ENCODE results near the gene URAD. TPM values are rescaled to one million over a fixed set of nuclear protein-coding genes. Genes with fewer than 3 reads are reported as not detected.

The URAD gene
- total RNA-seq, 1 experiment from 2014 or later = not detected

DNA sequence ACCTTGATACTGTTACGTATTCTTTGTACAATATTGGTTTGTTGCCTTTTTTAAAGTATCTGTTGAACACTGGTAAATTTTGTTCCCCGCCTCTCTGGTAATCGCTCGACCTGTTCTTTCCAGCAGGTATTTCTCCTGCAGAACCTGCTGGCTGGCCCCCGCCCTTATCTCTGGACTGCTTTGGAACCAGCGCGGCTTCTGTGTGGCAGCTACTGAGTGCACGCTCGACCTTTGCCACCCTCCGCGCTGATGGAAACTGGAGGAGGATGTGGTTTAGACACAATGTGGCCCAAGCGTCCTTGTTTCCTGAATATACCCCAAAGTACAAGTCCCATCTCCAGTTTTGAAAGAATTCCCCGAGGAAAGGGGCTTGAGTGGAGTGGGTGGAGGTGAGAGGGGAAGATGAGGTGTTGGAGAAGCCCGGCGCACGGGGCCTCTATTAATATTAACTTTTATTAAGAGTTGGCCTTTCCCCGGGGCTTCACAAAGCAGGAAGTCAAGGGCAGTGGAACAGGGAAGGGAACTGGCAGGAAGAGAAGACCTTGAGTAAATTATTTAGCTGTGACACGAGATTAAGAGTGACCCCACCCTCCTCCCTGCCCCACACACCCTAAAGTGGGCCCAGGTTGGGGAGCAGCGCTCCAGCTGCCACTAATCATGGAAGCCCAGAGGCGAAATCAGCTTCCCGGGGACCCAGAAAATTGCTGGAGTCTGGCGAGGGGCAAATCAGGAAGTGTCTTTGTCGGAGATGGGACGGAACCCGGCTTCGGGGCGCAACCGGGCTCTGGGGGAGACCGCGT is 35.4 kb downstream of the URAD start:
- no peak for TF ChIP-seq EZH2phosphoT487 (IDR thresholded peaks at IDR 0.05; ENCODE audit: borderline replicate concordance, low read length)
- TF ChIP-seq, protein P1, sequence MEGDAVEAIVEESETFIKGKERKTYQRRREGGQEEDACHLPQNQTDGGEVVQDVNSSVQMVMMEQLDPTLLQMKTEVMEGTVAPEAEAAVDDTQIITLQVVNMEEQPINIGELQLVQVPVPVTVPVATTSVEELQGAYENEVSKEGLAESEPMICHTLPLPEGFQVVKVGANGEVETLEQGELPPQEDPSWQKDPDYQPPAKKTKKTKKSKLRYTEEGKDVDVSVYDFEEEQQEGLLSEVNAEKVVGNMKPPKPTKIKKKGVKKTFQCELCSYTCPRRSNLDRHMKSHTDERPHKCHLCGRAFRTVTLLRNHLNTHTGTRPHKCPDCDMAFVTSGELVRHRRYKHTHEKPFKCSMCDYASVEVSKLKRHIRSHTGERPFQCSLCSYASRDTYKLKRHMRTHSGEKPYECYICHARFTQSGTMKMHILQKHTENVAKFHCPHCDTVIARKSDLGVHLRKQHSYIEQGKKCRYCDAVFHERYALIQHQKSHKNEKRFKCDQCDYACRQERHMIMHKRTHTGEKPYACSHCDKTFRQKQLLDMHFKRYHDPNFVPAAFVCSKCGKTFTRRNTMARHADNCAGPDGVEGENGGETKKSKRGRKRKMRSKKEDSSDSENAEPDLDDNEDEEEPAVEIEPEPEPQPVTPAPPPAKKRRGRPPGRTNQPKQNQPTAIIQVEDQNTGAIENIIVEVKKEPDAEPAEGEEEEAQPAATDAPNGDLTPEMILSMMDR (conservative IDR thresholded peaks at IDR 0.05; ENCODE audit: low read depth, low read length) = no peak
- TF ChIP-seq EZH2 (IDR thresholded peaks at IDR 0.05; ENCODE audit: low read length, unreplicated experiment) = no peak
- H3K9me2 ChIP-seq (replicated peaks; ENCODE audit: low read length) = no peaks in the 10 kb centered on the region
- CTCF ChIA-PET = interaction anchor here (0.6 to 2.3 kb wide), 8 partner anchors 31 to 591 kb away, joined by 3 to 35 read pairs (median 7); no protein-coding TSS in a partner anchor
- ATAC-seq (no peak; the same call in 1 of the 2 replicates), DNase-seq (no peak)
- H3K27me3 ChIP-seq (ENCODE audit: low read length) = no peaks in the 10 kb centered on the region
- POLR2A ChIA-PET (ENCODE audit: unreplicated experiment) = interaction anchor here (0.6 to 0.7 kb wide), 3 partner anchors 44 to 170 kb away, joined by 3 to 5 read pairs (median 5); no protein-coding TSS in a partner anchor
- no peaks in the 10 kb centered on the region for H3F3A ChIP-seq (ENCODE audit: low read length, unreplicated experiment)
- intact Hi-C loops (cut with micrococcal nuclease) = loop anchor here (1.0 kb wide), 2 partner anchors 84 to 123 kb away; no protein-coding TSS in a partner anchor
- H3K4me2 ChIP-seq (ENCODE audit: low read length) = peak overlapping the region; percentile 91
- H3K9me3 ChIP-seq (ENCODE audit: low read length) = no peaks in the 10 kb centered on the region
- TSS peak; percentile 42 for BruUV-seq (replicated peaks)
- no peaks in the 10 kb centered on the region for H3K79me2 ChIP-seq (ENCODE audit: low read length)
- peaks cover 18% of the 10 kb centered on the region for H3K4me1 ChIP-seq (ENCODE audit: insufficient read depth, low read length)
- H3K36me3 ChIP-seq (ENCODE audit: low read depth, low read length) = no peaks in the 10 kb centered on the region
- no peaks in the 10 kb centered on the region for H4K20me1 ChIP-seq (ENCODE audit: low read length)
- H3K9ac ChIP-seq (ENCODE audit: low read length) = peak overlapping the region; percentile 71
- peak overlapping the region; percentile 74 for H3K4me3 ChIP-seq (ENCODE audit: low read length)
- H2AFZ ChIP-seq (ENCODE audit: low read length) = peak overlapping the region; percentile 95
- no peak overlapping the region for H3K27ac ChIP-seq (ENCODE audit: low read length)

DNA sequence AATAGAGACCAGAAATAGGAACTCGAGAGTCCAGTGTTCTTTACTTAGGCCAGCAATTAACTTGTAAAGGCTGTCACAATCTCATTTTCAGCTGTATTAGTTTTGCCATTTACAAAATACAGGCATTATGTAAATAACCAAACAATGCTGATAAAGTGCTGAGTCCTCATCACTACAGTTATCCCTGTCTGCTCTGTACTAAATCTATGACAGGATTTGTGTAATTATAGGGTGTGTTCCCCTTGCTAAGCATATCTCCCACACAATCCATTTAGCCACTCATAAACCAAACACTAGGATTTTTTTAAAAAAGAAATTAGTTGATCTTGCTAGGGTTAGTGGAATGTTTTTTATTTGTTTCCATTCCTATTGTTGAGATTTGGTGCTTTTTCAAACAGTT is 45.5 kb downstream of the URAD start:
- ChIA-PET POLR2A (ENCODE audit: unreplicated experiment) (no interaction called here), CTCF (no interaction called here)
- no peak overlapping the region for H2AFZ ChIP-seq (ENCODE audit: low read length)
- no TSS peak for BruUV-seq (replicated peaks)
- H3K27me3 ChIP-seq (ENCODE audit: low read length) = no peaks in the 10 kb centered on the region
- no peaks in the 10 kb centered on the region for H3K4me1 ChIP-seq (ENCODE audit: insufficient read depth, low read length)
- no peaks in the 10 kb centered on the region for H3K9me2 ChIP-seq (replicated peaks; ENCODE audit: low read length)
- intact Hi-C loops (cut with micrococcal nuclease) = no loop called here
- no peak overlapping the region for H3K9ac ChIP-seq (ENCODE audit: low read length)
- DNase-seq (no peak), ATAC-seq (no peak)
- H3K9me3 ChIP-seq (ENCODE audit: low read length) = no peaks in the 10 kb centered on the region
- H3K4me3 ChIP-seq (ENCODE audit: low read length) = no peak overlapping the region
- no peak overlapping the region for H3K27ac ChIP-seq (ENCODE audit: low read length)
- TF ChIP-seq EZH2phosphoT487 (IDR thresholded peaks at IDR 0.05; ENCODE audit: borderline replicate concordance, low read length) (no peak), EZH2 (IDR thresholded peaks at IDR 0.05; ENCODE audit: low read length, unreplicated experiment) (no peak)
- TF ChIP-seq, protein P1 (conservative IDR thresholded peaks at IDR 0.05; ENCODE audit: low read depth, low read length) = no peak
- H3K4me2 ChIP-seq (ENCODE audit: low read length) = no peak overlapping the region
- no peaks in the 10 kb centered on the region for H4K20me1 ChIP-seq (ENCODE audit: low read length)
- no peaks in the 10 kb centered on the region for H3K36me3 ChIP-seq (ENCODE audit: low read depth, low read length)
- H3F3A ChIP-seq (ENCODE audit: low read length, unreplicated experiment) = no peaks in the 10 kb centered on the region
- no peaks in the 10 kb centered on the region for H3K79me2 ChIP-seq (ENCODE audit: low read length)

Data from PC-3 (cell line).